Measurements from ENCODE around the gene VWA5B1.

VWA5B1 gene

DNA sequence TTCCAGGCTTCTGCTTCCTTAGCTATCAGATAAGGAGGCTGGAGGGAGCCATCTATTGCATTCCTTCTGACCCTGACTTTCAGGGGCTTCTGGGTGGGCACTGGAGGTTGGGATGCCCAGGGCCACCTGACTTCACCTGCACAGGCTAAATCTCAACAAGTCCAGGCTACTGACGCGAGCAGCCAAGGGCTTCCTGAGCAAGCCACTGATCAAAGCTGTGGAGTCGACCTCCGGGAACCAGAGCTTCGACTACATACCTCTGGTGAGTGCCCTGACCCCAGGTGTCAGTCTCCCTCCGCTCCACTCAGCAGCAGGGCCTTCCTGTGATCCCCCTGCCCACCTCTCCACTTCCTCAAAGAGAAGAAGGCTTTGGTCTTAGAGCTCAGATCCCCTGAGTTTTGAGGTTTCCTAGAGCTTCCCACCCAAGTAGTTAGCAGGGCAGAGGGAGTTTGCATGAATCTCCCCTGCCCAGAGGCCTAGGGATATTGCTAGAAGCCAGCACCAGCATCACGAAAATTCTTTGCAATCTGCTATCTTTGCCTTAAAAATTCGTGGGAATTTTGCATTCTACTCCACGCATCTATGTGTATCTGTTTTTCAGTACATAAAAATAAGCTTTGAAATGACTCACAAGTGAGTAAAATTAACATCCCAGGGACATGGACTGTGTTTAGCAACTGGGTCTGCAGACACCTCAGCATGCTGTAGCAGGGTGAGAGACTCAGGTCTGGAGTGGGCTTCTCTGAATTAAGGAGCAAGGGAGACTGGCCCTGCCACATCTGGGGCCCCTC, 61.4 kb downstream of the VWA5B1 start:
- H3K4me3 ChIP-seq (replicated peaks; ENCODE audit: insufficient read depth, low read length): no peak overlapping the region
- no peaks in the 10 kb centered on the region for H3K27me3 ChIP-seq (ENCODE audit: insufficient read depth, poor library complexity, severe bottlenecking)
- DNase-seq (ENCODE audit: low read depth in 1 of 2, low spot score in 1 of 2): no peak
- TF ChIP-seq REST (IDR thresholded peaks at IDR 0.05; ENCODE audit: insufficient replicate concordance, low read depth) (no peak), POLR2AphosphoS5 (IDR thresholded peaks at IDR 0.05; ENCODE audit: low read depth) (no peak), SPI1 (IDR thresholded peaks at IDR 0.05; ENCODE audit: borderline replicate concordance, low read depth) (no peak), GABPA (IDR thresholded peaks at IDR 0.05; ENCODE audit: low read depth) (no peak)
- TF ChIP-seq, protein P1, sequence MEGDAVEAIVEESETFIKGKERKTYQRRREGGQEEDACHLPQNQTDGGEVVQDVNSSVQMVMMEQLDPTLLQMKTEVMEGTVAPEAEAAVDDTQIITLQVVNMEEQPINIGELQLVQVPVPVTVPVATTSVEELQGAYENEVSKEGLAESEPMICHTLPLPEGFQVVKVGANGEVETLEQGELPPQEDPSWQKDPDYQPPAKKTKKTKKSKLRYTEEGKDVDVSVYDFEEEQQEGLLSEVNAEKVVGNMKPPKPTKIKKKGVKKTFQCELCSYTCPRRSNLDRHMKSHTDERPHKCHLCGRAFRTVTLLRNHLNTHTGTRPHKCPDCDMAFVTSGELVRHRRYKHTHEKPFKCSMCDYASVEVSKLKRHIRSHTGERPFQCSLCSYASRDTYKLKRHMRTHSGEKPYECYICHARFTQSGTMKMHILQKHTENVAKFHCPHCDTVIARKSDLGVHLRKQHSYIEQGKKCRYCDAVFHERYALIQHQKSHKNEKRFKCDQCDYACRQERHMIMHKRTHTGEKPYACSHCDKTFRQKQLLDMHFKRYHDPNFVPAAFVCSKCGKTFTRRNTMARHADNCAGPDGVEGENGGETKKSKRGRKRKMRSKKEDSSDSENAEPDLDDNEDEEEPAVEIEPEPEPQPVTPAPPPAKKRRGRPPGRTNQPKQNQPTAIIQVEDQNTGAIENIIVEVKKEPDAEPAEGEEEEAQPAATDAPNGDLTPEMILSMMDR (IDR thresholded peaks at IDR 0.05; ENCODE audit: insufficient read depth, low read length): no peak
- H3K27ac ChIP-seq (replicated peaks): no peak overlapping the region

DNA sequence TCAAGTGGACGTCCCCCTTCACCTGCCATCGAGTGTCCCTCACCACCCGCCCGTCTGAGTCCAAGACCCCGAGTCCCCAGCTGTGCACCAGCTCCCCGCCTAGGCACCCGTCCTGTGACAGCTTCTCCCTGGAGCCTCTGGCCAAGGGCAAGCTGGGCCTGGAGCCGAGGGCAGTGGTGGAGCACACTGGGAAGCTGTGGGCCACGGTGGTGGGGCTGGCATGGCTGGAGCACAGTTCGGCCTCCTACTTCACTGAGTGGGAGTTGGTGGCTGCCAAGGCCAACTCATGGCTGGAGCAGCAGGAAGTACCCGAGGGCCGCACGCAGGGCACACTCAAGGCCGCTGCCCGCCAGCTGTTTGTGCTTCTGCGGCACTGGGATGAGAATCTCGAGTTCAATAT, 63.2 kb downstream of the VWA5B1 start:
- TF ChIP-seq SPI1 (IDR thresholded peaks at IDR 0.05; ENCODE audit: borderline replicate concordance, low read depth): no peak
- TF ChIP-seq POLR2AphosphoS5 (IDR thresholded peaks at IDR 0.05; ENCODE audit: low read depth): no peak
- no peak for TF ChIP-seq GABPA (IDR thresholded peaks at IDR 0.05; ENCODE audit: low read depth)
- TF ChIP-seq REST (IDR thresholded peaks at IDR 0.05; ENCODE audit: insufficient replicate concordance, low read depth): no peak
- TF ChIP-seq, protein P1 (IDR thresholded peaks at IDR 0.05; ENCODE audit: insufficient read depth, low read length): no peak
- H3K4me3 ChIP-seq (replicated peaks; ENCODE audit: insufficient read depth, low read length): no peak overlapping the region

GRCh38 chr1:20354610-20355009, 63.9 kb downstream of the VWA5B1 start:
- DNase-seq (ENCODE audit: low read depth in 1 of 2, low spot score in 1 of 2): no peak
- Histone ChIP-seq H3K4me3 (replicated peaks; ENCODE audit: insufficient read depth, low read length) (no peak overlapping the region), H3K27ac (replicated peaks) (no peak overlapping the region), H3K27me3 (ENCODE audit: insufficient read depth, poor library complexity, severe bottlenecking) (peaks cover 3% of the 10 kb centered on the region)
- TF ChIP-seq POLR2AphosphoS5 (IDR thresholded peaks at IDR 0.05; ENCODE audit: low read depth): no peak
- TF ChIP-seq SPI1 (IDR thresholded peaks at IDR 0.05; ENCODE audit: borderline replicate concordance, low read depth): no peak
- TF ChIP-seq, protein P1 (IDR thresholded peaks at IDR 0.05; ENCODE audit: insufficient read depth, low read length): no peak
- no peak for TF ChIP-seq REST (IDR thresholded peaks at IDR 0.05; ENCODE audit: insufficient replicate concordance, low read depth)
- no peak for TF ChIP-seq GABPA (IDR thresholded peaks at IDR 0.05; ENCODE audit: low read depth)

More for the DNA sequence above, 63.2 kb downstream of the VWA5B1 start:
- DNase-seq (ENCODE audit: low read depth in 1 of 2, low spot score in 1 of 2): no peak
- Histone ChIP-seq H3K27ac (replicated peaks) (no peak overlapping the region), H3K27me3 (ENCODE audit: insufficient read depth, poor library complexity, severe bottlenecking) (no peaks in the 10 kb centered on the region)

Measured in HL-60 (cell line).